ENCODE measurements around the gene ULK2. TPM values are rescaled to one million over a fixed set of nuclear protein-coding genes. Genes with fewer than 3 reads are reported as not detected.

Gene ULK2
- polyA plus RNA-seq, 1 of the 3 experiments (the other 2 are of a cell fraction), result 18.0 TPM

DNA sequence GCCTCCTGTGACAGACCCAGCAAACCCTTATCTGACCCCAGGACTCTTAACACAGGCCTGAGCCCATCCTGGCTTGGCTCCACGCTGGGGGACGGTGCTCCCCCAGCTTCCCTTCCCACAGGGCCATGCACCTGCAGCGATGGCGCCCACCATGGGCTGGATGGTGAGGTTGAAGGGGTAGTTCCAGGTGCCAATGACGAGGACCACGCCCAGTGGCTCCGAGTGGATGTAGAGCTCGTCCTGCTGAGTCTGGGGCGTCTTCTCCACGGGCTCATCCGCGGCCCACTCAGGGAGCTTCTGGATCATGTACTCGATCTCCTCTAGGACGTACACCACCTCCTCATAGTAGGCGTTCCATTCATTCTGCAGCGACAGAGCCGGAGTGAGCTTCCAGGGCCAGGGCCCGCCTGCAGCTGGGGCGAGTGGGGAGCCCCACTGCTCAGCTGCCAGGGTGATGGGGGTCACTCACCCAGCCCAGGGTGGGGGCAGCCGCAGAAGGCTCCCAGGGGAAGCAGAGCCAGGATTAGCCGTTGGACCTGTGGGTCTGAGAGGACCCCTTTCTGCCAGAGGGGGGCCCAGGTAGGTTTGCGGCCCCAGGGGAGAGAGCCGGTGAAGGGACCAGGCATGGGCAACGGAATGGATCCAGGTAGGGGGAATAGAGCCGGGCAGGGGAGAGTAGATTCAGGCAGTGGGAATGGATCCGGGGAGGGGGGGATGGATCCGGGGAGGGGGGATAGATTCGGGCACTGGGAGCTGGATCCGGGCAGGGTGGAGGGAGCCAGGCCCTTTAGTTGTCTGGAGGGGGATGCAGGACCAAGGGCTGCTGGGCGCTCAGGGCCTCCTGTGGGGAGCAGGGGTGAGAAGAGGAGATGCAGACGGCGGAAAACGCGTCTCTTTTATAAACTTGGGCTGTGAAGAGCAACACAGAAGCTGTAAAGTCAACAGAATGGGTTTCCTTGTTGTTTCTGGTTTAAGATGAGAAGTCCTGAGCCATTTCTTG lies 124.3 kb downstream of the ULK2 start:
- Histone ChIP-seq H3F3A (replicated peaks; ENCODE audit: insufficient read depth) (no peaks in the 10 kb centered on the region), H3K27ac (ENCODE audit: low read depth in 2 of 2, low read length in 1 of 2) (no peak overlapping the region), H4K20me1 (ENCODE audit: insufficient read depth) (no peaks in the 10 kb centered on the region), H3K27me3 (ENCODE audit: insufficient read depth) (no peaks in the 10 kb centered on the region), H3K4me3 (ENCODE audit: low read depth in 2 of 2, low read length in 1 of 2) (no peak overlapping the region), H3K9ac (no peak overlapping the region), H3K4me1 (ENCODE audit: control insufficient read depth in 1 of 2, insufficient read depth in 2 of 2, low read depth in 1 of 2, low read length in 1 of 2) (peaks cover 0 to 6% of the 10 kb centered on the region in 2 experiments; a peak in 1 of 4 replicates), H3K4me2 (no peak overlapping the region), H3K9me3 (no peaks in the 10 kb centered on the region), H3K36me3 (replicated peaks in 1 of 2; ENCODE audit: control insufficient read depth in 1 of 2, insufficient read depth in 2 of 2, low read length in 1 of 2) (no peaks in the 10 kb centered on the region), H3K9me2 (no peaks in the 10 kb centered on the region), H3K79me2 (ENCODE audit: insufficient read depth) (no peaks in the 10 kb centered on the region), H2AFZ (ENCODE audit: low read depth) (no peak overlapping the region)
- ChIA-PET POLR2A (interaction anchor here (0.6 kb wide), 1 partner anchor 16 kb away, joined by 3 read pairs; no protein-coding TSS in a partner anchor), CTCF (interaction anchor here (0.8 to 5.9 kb wide), 11 partner anchors 9 to 230 kb away, joined by 3 to 55 read pairs (median 7); no protein-coding TSS in a partner anchor)
- 97% methylated on average over 31 of the region's 34 CpGs for WGBS (ENCODE audit: low lambda C conversion rate)
- no peak for DNase-seq
- TF ChIP-seq TAF1 (IDR thresholded peaks at IDR 0.05; ENCODE audit: borderline replicate concordance, low read depth, low read length) (no peak), CHD2 (IDR thresholded peaks at IDR 0.05; ENCODE audit: low read length, partially characterized antibody) (no peak), YY1 (IDR thresholded peaks at IDR 0.05; ENCODE audit: low read depth) (no peak), GABPA (IDR thresholded peaks at IDR 0.05; ENCODE audit: low read depth) (no peak), EP300 (IDR thresholded peaks at IDR 0.05; ENCODE audit: borderline replicate concordance in 1 of 2, low read depth in 1 of 2, low read length in 1 of 2) (no peak), PBX3 (IDR thresholded peaks at IDR 0.05) (no peak), CTCF (IDR thresholded peaks at IDR 0.05) (no peak), RCOR1 (IDR thresholded peaks at IDR 0.05; ENCODE audit: low read length) (no peak), FOSL2 (IDR thresholded peaks at IDR 0.05; ENCODE audit: borderline replicate concordance, low read depth) (no peak), FOXM1 (IDR thresholded peaks at IDR 0.05; ENCODE audit: low read depth) (no peak), JUND (IDR thresholded peaks at IDR 0.05) (no peak)
- TF ChIP-seq, protein P1, sequence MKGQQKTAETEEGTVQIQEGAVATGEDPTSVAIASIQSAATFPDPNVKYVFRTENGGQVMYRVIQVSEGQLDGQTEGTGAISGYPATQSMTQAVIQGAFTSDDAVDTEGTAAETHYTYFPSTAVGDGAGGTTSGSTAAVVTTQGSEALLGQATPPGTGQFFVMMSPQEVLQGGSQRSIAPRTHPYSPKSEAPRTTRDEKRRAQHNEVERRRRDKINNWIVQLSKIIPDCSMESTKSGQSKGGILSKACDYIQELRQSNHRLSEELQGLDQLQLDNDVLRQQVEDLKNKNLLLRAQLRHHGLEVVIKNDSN (IDR thresholded peaks at IDR 0.05; ENCODE audit: borderline replicate concordance, low read depth), result no peak
- TF ChIP-seq, protein P2, sequence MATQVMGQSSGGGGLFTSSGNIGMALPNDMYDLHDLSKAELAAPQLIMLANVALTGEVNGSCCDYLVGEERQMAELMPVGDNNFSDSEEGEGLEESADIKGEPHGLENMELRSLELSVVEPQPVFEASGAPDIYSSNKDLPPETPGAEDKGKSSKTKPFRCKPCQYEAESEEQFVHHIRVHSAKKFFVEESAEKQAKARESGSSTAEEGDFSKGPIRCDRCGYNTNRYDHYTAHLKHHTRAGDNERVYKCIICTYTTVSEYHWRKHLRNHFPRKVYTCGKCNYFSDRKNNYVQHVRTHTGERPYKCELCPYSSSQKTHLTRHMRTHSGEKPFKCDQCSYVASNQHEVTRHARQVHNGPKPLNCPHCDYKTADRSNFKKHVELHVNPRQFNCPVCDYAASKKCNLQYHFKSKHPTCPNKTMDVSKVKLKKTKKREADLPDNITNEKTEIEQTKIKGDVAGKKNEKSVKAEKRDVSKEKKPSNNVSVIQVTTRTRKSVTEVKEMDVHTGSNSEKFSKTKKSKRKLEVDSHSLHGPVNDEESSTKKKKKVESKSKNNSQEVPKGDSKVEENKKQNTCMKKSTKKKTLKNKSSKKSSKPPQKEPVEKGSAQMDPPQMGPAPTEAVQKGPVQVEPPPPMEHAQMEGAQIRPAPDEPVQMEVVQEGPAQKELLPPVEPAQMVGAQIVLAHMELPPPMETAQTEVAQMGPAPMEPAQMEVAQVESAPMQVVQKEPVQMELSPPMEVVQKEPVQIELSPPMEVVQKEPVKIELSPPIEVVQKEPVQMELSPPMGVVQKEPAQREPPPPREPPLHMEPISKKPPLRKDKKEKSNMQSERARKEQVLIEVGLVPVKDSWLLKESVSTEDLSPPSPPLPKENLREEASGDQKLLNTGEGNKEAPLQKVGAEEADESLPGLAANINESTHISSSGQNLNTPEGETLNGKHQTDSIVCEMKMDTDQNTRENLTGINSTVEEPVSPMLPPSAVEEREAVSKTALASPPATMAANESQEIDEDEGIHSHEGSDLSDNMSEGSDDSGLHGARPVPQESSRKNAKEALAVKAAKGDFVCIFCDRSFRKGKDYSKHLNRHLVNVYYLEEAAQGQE (IDR thresholded peaks at IDR 0.05; ENCODE audit: low read depth, low read length), result no peak

Data from SK-N-SH (cell line).